GM19397 (cell line): Measurements from ENCODE around the gene OBSCN.

Experiments
- ATAC-seq: cut with Tn5 transposase; IDR thresholded peaks from one replicate; pipeline ENCODE4 v1.9.1; 2021; ENCODE audit warnings: mild to moderate bottlenecking, moderate library complexity; ENCODE audit not compliant: unreplicated experiment

Gene OBSCN

GRCh38 chr1:228408869-228409805, 201.3 kb downstream of the OBSCN start:
- ATAC-seq, result no peak

- ATAC-seq, result no peak
These were observed 202.2 kb downstream of the OBSCN start for GRCh38 chr1:228410015-228410414.

GRCh38 chr1:228410671-228411070, 202.8 kb downstream of the OBSCN start:
- ATAC-seq, result no peak

- ATAC-seq, result no peak
These were observed 203.3 kb downstream of the OBSCN start for GRCh38 chr1:228411121-228411520.

- ATAC-seq, result no peak
These were observed 203.9 kb downstream of the OBSCN start for GRCh38 chr1:228411548-228412430.

- no peak for ATAC-seq
These were observed 205.6 kb downstream of the OBSCN start for GRCh38 chr1:228413241-228414010.

GRCh38 chr1:228414511-228415211, 206.8 kb downstream of the OBSCN start:
- no peak for ATAC-seq

GRCh38 chr1:228415221-228415620, 207.4 kb downstream of the OBSCN start:
- ATAC-seq, result no peak

DNA sequence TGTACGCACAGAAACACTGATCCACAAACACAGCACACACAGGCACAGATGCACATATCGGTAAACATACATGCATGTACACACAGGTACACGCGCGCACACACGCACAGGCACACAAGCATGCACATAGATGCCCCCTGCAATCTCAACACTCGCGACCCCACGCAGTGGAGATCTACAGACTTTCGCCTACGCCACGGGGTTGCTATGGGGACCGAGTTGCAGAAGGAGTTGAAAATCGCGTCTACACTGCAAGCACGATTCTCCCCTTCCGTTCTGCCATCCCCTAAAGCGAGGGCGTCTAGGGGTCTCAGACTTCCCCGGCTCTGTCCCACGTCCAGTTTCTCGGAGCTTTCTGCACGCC, 208.0 kb downstream of the OBSCN start:
- ATAC-seq, result no peak

DNA sequence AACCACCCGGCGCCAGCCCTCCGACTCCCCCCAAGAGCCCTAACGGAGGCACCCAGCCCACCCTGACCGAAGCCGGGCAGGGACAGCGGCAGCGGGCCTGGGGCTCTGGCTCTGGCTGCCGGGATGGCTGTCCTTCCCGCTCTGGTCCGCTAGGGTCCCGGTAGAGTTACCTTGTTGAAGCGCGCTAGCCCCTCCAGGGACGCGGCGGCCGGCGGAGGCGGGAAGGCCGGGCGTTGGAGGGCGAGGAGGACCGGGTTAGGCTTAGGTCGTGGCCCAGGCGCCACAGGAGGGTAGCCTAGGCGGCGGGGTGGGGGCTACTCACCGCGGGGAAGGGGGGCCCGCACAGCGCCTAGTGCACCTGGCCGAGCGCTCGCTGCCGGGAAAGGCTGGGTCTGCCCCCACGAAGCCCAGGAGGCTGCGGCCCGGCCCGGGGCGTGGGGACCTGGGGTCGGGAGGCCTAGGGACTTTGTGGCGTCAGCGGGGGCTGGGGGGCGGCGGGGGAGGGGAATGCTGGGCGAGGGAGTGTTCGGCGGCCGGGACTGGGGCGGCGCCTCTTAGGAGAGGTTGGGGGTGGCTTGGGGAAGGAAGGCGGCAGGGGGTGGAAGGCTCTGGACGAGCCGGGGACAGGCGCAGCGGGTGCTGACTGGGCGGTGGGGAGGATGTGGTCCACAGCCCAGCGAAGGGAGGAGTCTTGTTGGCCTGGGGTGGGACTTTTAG, 208.5 kb downstream of the OBSCN start, which contains the start of gene TRIM17:
Gene TRIM17 (minus strand): TSS at position 645 of the 717 bp plus-strand sequence. CDS start 1,789 bp downstream, outside the sequence.
- ATAC-seq, result no peak

DNA sequence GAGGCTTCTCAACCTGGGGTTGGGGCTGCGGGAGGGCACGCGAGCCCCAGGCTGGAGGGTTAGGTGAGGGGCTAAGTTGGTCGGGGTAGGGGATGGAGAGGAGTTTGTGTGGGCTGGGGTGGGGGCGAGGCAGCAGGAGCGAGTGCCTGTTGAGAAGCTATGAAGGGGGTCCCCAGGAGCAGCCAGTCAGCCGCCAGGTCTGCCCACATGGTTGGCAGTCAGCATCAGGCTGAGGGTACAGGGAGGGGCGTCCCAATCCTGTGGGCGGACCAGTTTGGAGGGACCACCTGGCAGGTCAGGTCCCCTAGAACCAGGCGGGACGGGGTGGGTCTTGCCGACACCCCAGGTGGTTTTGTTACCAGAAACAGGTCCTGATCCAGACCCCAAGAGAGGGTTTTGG, 209.2 kb downstream of the OBSCN start:
- ATAC-seq, result no peak

- ATAC-seq, result no peak
These were observed 209.8 kb downstream of the OBSCN start for GRCh38 chr1:228417483-228418203.

DNA sequence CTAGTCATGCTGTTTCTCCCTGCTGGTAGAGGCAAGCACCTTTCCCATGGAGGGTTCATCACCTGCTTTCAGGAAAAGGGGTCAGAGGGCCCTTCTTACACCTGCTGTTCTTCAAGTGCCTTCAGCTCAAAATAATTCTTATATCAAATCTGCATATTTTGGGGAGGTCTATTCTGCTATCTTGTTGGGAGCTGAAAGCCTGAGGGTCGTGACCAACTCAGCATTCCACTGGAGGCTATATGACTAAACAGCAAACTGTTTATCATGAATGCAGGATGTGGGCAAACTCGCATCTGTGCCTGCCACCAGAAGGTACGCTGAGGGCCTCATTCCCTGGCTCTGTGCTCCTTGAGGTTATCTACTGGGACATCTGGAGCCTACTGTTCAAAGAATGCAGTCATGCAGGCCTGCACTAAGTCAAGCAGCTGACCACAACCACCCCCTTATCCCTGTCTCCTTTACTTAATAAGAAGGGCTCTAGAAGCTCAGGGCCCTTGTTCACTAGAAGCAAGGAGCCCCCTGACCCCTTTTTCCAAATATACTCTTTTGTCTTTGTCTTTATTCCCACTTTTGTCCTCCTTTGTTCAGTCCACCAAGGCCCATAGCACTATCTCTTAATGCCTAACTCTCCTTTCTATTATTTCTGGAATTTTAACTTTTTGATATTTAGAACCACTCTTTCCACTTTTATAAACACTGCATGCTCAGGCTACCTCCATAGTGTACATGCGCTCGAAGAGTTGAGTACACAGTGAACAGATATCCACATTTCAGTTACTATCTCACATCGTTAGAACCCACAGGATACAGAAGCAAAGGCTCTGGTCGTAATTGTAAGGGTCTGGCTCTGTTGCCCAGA, 213.4 kb downstream of the OBSCN start:
- no peak for ATAC-seq

DNA sequence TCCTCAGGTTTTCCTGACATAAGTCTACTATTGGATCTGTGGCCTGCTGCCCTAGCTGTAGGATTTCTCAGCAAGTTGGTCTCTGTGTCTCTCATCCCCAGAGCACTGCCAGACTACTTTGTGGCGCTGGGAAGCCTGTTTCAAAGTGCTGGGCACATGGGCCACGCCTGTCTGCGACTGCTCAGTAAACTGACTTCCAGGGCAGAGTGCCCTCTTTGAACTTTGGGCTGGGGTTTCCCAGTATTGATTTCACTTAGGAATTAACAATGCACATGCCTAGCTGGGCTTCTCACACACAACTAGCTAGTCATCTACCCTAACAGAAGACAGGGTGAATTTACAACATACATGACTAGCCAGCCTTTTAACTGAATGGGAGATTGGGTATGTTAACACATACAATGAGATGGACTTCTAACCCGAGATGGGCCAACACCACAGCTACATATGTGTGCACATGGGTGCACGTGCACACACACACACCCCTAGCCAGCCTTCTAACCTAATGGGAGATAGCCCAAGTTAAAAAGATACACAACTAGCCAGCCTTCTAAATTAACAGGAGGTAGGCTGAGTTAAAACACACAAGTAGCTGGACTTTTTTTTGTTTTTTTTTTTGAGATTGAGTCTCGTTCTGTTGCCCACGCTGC, 215.7 kb downstream of the OBSCN start:
- no peak for ATAC-seq

GRCh38 chr1:228424685-228425660, 217.1 kb downstream of the OBSCN start:
- no peak for ATAC-seq

GRCh38 chr1:228426518-228427175, 218.8 kb downstream of the OBSCN start:
- ATAC-seq, result no peak
